ENCODE data around the gene SEL1L2.

Gene SEL1L2

DNA sequence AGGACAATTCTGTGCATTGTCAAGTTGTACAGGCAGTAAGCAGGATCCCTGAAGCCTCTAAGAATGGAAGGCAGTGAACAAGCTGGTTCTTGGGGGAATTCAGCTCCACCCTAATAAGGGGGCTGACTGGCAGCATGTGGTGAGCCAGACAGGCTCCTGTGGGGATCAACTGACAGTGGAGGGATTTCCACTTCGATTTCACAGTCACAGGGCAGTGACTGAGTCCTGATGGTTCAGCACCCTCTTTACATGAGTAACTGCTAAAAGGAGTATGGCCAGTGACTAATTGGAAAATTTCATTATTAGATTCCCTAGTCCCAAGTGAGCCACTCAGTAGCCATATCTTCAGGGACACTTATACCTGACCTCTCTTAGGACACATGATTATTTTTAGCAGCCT lies 127.2 kb downstream of the SEL1L2 start:
- no peak for DNase-seq

- DNase-seq: no peak
Observed at GRCh38 chr20:13862245-13862644, 128.2 kb downstream of the SEL1L2 start.

DNA sequence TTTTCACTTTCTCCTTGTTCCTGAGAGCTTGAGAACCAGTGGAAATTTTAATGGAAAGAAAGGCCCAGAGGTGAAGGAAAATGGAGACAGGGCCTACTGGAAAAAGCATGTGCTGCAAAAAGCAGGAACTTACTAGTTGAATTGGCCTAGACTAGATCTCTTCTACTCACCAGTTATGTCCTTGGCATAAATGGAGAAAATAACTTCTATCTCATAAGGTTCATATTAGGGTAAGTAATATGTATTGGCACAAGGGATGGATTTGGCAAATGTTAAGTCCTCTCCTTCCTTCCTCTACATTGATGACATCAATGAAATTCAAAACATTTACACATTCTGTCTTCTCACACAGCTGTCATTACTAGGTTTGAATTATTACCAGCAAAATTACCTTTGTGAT lies 131.5 kb downstream of the SEL1L2 start:
- DNase-seq: no peak

DNA sequence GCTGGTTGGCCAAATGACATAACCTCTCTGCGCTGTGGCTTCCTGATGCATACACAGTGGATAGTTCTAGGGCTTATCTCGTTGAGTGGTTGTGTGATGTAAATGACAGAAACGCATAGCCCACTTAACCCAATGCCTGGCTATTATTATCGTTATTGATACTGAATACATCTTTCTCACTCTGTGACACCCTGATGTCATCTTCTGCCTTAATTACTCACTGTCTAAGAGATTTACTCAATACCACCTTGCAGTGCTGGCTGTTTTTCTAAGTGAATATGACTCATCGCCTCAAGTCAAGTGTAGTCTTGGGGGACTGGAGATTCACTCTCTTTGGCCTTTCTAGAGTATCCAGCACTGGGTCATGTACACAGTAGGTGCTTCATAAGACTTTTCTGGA lies 132.0 kb downstream of the SEL1L2 start:
- no peak for DNase-seq

DNA sequence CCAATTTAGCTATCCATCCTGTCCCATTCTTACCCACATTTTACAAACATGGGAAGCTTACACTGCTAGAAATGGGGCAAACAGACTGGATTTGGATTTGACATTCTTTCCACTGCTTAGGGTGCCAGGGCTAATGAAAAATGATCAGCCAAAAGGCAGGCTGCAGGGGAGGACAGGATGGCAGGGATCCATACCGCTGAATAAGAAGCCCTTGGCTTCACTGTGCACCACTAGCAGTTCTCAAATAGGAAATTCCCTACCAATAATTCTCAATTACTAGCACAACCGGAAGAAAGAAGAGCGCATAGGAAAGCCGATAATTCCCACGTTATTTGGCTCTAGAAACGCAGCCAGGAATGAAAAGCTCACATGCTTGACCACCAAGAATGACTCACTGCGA lies 132.5 kb downstream of the SEL1L2 start:
- DNase-seq: no peak

DNA sequence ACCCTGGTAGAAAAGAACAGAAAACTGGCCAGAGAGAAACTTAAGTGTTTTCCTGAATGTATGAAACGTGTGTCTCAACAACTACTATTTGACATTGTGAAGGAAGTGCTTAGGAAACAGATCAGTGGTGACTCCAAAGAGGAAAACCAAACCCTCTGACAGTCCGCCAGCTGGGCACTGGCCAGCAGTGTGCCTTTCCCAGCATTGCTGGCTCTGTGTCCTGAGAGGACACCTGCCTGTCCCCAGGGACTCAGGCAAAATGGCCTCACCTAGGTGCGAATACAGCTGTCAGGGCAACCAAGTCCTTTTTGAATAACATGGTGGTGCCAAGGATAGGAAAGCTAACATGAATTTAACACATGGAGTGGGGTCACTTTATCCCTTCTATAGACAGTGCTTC lies 133.1 kb downstream of the SEL1L2 start:
- DNase-seq: no peak

- DNase-seq: no peak
Observed at GRCh38 chr20:13856354-13856753, 134.1 kb downstream of the SEL1L2 start.

DNA sequence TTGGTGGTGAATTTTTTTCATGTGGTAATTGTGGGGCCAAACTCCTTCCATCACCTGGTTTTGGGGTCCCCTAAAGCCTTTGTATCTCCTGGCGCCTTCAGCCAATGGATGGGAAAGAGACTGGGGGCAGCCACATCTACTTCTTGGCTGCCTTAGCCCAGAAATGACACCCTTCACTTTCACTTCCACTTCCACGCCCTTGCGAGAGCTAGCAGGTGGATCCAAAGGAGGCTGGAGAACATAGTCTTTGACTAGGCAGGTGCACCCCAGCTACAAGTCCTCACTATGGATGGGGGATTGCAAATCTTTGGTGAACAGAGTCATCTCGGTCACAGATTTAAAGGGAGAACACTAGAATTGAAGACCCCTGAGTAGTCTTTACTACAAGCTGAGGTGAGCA lies 134.8 kb downstream of the SEL1L2 start:
- DNase-seq: no peak

DNA sequence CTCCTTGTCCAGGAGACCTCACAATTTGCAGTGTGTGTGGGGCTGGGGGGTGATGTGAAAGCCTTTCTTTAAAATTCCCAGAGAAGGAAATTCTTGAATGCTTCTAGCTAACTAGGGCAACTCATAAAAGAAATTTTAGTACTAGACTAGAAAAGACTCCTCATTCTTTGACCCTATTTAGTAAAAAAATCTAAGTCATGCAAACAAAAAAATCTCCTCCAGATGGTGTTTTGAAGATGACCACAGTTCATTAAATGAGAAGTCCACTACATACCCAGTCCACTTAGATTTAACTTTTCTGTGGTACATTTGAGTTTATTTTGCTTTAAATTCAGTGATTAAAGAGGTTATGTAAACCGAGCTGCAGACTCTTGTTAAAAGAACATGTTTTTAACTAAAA lies 138.1 kb downstream of the SEL1L2 start:
- no peak for DNase-seq

DNA sequence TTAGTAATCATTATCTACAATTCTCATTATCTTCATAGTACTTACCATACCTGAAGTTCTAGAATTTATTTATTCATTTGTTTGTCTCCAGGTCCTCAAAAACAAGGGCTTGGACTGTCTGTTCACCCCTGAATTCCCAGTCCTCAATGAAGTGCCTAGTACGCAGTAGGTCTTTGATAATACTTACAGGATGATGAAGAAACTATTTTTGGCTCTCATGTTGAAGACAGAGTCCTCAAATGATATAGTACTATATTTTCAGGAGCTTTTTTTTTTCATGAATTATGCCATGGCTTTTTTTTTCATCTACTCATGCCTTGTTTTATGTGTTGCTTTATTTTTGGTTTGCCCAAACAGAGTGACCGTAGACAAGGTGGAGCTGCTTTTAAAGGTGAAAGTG lies 139.1 kb downstream of the SEL1L2 start:
- DNase-seq: no peak

DNA sequence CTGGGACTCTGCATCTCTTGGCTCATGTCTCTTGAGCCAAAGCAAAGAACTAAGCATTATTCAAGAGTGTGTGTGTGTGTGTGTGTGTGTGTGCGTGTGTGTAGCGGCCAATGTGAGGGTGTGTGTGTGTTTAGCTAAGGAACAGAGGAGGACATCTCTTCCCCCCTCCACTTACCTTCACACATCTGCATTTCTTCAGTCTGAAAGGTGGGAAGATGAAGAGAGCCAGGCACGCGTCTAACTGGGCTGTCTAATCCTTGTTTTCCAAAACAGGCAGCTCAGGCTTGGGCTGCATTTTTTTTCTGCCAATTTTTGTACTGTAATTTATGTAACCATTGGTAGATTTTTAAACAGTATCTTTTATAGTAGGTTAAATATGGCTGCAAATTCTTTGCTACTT lies 146.1 kb downstream of the SEL1L2 start:
- DNase-seq: no peak

GRCh38 chr20:13841206-13841605 lies 149.2 kb downstream of the SEL1L2 start:
- no peak for DNase-seq

GRCh38 chr20:13840093-13840465 lies 150.3 kb downstream of the SEL1L2 start:
- no peak for DNase-seq

DNA sequence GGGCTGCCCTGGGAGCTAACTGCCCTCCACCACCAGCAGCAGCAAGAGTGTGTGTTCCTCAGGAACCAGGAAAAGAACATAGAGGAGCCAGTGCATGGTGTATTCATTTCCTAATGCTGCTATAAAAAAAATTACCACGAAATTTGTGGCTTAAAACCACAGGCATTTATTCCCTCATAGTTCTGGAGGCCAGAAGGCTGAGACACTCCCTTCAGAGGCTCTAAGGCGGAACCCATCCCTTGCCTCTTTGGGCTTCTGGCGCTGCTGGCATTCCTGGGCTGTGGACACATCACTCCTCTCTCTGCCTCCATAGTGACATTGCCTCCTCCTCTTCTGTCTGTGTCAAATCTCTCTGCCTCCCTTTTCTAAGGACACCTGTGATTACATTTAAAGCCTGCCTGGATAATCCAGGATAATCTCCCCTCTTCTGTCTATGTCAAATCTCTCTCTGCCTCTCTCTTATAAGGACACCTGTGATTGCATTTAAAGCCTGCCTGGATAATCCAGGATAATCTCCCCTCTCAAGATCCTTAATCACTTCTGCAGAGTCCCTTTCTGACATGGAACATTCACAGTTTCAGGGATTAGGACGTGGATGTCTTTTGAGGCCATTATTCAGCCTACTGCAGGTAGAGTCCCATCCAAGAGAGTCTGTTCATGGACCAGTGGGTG lies 150.9 kb downstream of the SEL1L2 start:
- no peak for DNase-seq

- no peak for DNase-seq
Observed at GRCh38 chr20:13838664-13839063, 151.8 kb downstream of the SEL1L2 start.

GRCh38 chr20:13831476-13831875 lies 158.9 kb downstream of the SEL1L2 start:
- DNase-seq: no peak

GRCh38 chr20:13825465-13825864 lies 164.9 kb downstream of the SEL1L2 start:
- no peak for DNase-seq

DNA sequence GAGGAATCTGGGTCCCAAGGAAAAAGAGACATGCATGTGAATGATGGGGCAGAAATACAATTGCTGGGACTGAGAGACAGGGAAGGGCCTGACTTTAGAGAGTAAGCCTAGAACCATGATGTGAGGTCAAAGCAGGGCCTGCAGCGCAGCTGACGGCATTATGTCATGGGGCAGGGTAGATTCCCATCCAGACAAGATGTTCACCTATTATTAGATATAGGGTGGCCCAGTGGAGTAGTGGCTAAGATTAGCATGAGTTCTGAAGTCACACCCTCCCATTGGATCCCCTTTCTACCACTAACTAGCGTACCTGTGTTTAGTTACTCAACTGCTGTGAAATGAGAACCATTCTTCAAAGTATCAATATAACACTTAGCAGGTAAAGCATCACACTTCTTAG lies 166.0 kb downstream of the SEL1L2 start:
- DNase-seq: no peak

DNA sequence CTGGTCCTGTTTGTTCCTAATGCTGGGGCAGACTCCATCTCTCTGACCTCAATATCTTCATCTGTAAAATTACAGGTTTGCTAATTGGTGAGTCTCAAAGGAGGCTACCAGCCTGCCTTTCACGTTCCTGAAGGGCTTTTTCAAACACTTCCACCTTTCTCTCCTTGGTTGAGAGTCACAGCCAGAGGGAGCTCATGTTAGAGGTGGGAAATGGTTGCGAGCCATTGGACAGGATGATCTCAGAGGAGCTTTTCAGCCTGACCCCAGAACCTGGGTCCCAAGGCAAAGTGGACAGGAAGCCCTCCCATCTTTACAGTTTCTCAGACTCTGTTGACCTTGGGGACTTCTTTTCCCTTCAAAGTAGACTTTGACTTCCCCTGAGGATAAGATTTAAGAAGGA lies 168.0 kb downstream of the SEL1L2 start:
- DNase-seq: no peak

DNA sequence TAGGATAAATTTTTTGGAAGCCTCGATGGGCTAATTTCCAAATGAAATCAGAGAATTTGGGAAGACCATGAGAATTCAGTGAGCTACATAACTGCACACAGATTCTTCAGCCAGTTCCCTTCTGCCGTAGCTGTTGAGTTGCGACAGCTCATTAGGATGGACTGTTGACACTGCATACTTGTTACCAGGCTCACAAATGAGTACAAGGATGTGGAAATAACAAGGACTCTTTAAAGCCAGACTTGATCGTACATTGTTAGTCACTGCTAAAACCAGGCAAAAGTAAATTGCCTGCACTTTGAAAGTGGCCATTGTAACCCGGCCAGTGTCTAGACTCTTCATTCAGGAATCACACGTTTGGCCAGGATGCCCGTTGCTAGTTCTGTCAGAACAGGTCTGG lies 168.5 kb downstream of the SEL1L2 start:
- no peak for DNase-seq

DNA sequence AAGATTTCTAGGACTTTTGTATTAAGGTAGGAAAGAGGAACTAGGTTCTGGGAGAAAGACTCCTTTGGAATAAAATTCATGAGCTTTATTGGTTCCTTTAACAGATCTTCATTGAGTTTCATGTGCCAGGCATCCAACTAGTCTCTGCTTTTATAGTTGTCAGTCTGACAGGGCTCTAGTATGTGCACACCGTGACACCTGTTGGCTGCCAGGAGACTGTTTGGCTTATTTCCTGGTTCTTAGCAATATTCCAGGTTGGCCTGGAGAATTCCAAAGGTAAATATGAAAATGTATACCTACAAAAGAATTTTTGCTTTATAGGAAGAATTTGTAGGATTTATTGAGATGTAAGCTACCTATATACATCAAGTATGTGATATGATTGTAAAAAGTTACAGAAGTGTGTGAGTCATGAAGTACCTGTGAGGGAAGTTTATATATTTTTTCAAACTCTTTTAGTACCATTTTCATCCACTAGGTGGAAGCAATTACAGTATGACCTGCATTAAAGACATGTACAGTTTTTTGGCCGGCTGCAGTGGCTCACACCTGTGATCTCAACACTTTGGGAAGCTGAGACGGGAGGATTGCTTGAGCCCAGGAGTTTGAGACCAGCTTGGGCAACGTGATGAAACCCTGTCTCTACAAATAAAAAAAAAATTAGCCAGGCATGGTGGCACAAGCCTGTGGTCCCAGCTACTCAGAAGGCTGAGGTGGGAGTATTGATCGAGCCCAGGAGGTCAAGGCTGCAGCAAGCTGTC lies 170.3 kb downstream of the SEL1L2 start:
- no peak for DNase-seq

DNA sequence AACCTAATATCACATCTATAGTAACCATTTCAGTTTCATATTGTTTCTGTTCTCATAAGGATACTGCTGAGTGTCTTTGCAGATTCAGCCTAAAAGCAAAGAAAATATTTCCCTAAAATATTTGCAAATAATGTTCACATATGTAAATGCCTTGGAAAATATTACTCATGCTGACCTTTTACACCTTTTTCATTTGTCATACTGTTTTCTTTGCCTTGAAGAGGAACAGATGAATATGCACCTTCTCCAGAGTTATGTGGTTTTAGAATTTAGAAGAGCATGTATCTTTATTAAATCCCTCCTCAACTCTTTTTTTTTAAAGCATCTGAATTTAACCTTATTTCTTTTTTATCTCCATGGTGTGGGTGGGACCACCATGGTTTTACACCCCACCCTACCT lies 173.1 kb downstream of the SEL1L2 start:
- DNase-seq: no peak

GRCh38 chr20:13816757-13817156 lies 173.7 kb downstream of the SEL1L2 start:
- DNase-seq: no peak

- DNase-seq: no peak
Observed at GRCh38 chr20:13814672-13815071, 175.7 kb downstream of the SEL1L2 start.

DNA sequence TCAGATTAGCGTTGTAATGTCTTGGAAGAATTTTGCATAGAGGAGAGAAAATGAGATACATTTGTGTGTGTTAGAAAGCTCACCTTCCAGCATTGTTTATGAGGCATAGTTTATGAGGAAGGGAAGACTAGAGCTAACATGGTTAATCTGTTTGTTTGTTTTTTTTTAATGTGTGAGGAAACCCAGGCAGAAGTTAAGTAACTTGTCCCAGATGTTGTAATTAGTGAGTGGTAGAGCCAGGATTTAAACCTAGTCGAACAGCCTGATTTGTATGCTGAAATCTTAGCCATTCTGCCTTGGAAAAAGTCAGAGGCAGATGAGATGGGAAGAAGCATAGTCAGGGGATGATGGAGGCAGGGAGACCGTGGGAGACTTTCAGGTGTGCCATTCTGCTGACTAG lies 176.5 kb downstream of the SEL1L2 start:
- DNase-seq: no peak

Data from activated CD4-positive, CD25-positive, alpha-beta regulatory T cell treated with anti-CD3 and anti-CD28 coated beads, Interleukin-2, amount 50 U/mL, for 72 hours (primary cell).